ENCODE data around the gene DOC2B.

Gene DOC2B

GRCh38 chr17:179066-179432 is 2.4 kb downstream of the DOC2B start:
- no peak for DNase-seq (ENCODE audit: low spot score)
- H3K27ac ChIP-seq = no peak overlapping the region
- TF ChIP-seq CTCF (conservative IDR thresholded peaks at IDR 0.05; ENCODE audit: low read depth) = no peak
- CTCF ChIA-PET = no interaction called here
- POLR2A ChIA-PET (ENCODE audit: low non-redundant PET) = no interaction called here

- CTCF ChIA-PET = no interaction called here
- POLR2A ChIA-PET (ENCODE audit: low non-redundant PET) = no interaction called here
- TF ChIP-seq CTCF (conservative IDR thresholded peaks at IDR 0.05; ENCODE audit: low read depth) = no peak
- DNase-seq (ENCODE audit: low spot score) = no peak
- no peak overlapping the region for H3K27ac ChIP-seq
Measured at GRCh38 chr17:178292-179065, 3.0 kb downstream of the DOC2B start.

DNA sequence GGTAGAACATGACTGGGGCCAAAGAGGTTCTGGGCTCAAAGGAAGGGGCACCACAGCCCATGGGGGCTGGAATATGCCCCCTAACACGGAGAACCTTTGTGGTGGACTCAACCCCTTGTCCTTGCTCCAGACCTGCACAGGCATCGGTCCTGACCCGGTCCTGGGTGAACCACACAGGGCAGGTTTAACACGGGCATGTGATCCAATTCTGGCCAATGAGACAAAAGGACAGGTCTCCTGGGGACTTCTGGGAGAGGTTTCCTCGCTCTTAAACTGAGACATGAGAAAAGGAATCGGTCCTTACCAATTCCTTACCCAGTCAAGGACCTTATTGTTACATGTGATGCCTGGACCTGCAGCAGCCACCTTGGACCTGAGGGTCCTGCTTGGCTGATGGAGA is 3.7 kb downstream of the DOC2B start:
- DNase-seq (ENCODE audit: low spot score) = no peak
- H3K27ac ChIP-seq = no peak overlapping the region
- no peak for TF ChIP-seq CTCF (conservative IDR thresholded peaks at IDR 0.05; ENCODE audit: low read depth)
- CTCF ChIA-PET = no interaction called here
- POLR2A ChIA-PET (ENCODE audit: low non-redundant PET) = no interaction called here

DNA sequence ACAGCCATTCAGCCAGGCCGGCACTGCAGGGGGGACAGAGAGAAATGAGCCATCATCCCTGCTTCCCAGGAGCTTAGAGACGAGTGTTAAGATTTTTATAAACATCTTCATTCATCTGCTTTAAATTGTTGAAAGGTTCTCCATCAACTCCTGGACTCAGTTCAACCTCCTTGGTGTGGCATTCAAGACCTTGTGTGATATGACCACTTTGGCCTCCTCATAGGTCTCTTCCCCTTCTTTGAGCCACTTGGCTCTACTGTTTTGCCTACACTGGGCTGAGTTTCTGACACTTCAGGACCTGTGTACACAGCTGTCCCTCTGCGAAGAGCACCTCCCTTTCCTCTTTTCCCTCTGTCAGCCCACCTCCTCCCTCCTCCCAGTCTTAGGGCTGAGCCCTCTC is 4.3 kb downstream of the DOC2B start:
- POLR2A ChIA-PET (ENCODE audit: low non-redundant PET) = no interaction called here
- TF ChIP-seq CTCF (conservative IDR thresholded peaks at IDR 0.05; ENCODE audit: low read depth) = no peak
- no peak for DNase-seq (ENCODE audit: low spot score)
- no peak overlapping the region for H3K27ac ChIP-seq
- CTCF ChIA-PET = interaction anchor here (0.6 to 0.8 kb wide), 2 partner anchors 13 to 316 kb away, joined by 3 to 5 read pairs; no protein-coding TSS in a partner anchor

- no peak for TF ChIP-seq CTCF (conservative IDR thresholded peaks at IDR 0.05; ENCODE audit: low read depth)
Measured at GRCh38 chr17:173166-173911, 8.1 kb downstream of the DOC2B start.

GRCh38 chr17:172401-172800 is 9.0 kb downstream of the DOC2B start:
- H3K27ac ChIP-seq = no peak overlapping the region
- TF ChIP-seq CTCF (conservative IDR thresholded peaks at IDR 0.05; ENCODE audit: low read depth) = no peak
- POLR2A ChIA-PET (ENCODE audit: low non-redundant PET) = no interaction called here
- CTCF ChIA-PET = interaction anchor here (0.5 kb wide), 1 partner anchor 28 kb away, joined by 3 read pairs; no protein-coding TSS in a partner anchor
- DNase-seq (ENCODE audit: low spot score) = no peak

More at GRCh38 chr17:173166-173911, 8.1 kb downstream of the DOC2B start:
- ChIA-PET POLR2A (ENCODE audit: low non-redundant PET) (no interaction called here), CTCF (interaction anchor here (0.5 kb wide), 1 partner anchor 360 kb away, joined by 3 read pairs; no protein-coding TSS in a partner anchor)
- no peak overlapping the region for H3K27ac ChIP-seq
- no peak for DNase-seq (ENCODE audit: low spot score)
